HL-60 (cell line): ENCODE results near the gene CPTP.

Experiments used
- DNase-seq, 2 experiments: peaks; one replicate each; pipeline ENCODE4 v3.0.0-alpha.2; 2010 to 2020; ENCODE audit warnings: low read depth in 1 of 2, low spot score in 1 of 2
- H3K27ac ChIP-seq: fragments of 250-450 bp; sonication (Bioruptor Pico); replicated peaks from 2 replicates; pipeline ENCODE4 v1.5.1; 2020; ENCODE audit warnings: mild to moderate bottlenecking, moderate library complexity
- H3K27me3 ChIP-seq: fragments of 250-450 bp; sonication (Bioruptor Pico); 2 replicates; pipeline ENCODE4 v1.5.1; 2021; ENCODE audit warnings: mild to moderate bottlenecking, moderate library complexity; ENCODE audit not compliant: insufficient read depth, poor library complexity, severe bottlenecking
- H3K4me3 ChIP-seq: replicated peaks from 2 replicates; pipeline ENCODE4 v1.5.1; 2011; ENCODE audit warnings: mild to moderate bottlenecking, control low read depth, low read length; ENCODE audit not compliant: insufficient read depth
- GABPA ChIP-seq: IDR thresholded peaks from 2 replicates; pipeline ENCODE4 v1.6.1; 2012; ENCODE audit warnings: low read depth
- POLR2AphosphoS5 ChIP-seq: IDR thresholded peaks from 2 replicates; pipeline ENCODE4 v1.6.1; 2012; ENCODE audit warnings: low read depth
- SPI1 ChIP-seq: IDR thresholded peaks from 2 replicates; pipeline ENCODE4 v1.6.1; 2012; ENCODE audit warnings: low read depth, mild to moderate bottlenecking, borderline replicate concordance
- TF ChIP-seq, protein P1 (sequence below): IDR thresholded peaks from 2 replicates; pipeline ENCODE4 v1.6.1; 2012; ENCODE audit warnings: low read depth; ENCODE audit not compliant: insufficient replicate concordance
- TF ChIP-seq, protein P2 (sequence below): IDR thresholded peaks from one replicate; pipeline ENCODE4 v1.5.1; 2011; ENCODE audit warnings: low read length, control low read depth, inconsistent platforms; ENCODE audit not compliant: insufficient read depth

Gene CPTP

DNA sequence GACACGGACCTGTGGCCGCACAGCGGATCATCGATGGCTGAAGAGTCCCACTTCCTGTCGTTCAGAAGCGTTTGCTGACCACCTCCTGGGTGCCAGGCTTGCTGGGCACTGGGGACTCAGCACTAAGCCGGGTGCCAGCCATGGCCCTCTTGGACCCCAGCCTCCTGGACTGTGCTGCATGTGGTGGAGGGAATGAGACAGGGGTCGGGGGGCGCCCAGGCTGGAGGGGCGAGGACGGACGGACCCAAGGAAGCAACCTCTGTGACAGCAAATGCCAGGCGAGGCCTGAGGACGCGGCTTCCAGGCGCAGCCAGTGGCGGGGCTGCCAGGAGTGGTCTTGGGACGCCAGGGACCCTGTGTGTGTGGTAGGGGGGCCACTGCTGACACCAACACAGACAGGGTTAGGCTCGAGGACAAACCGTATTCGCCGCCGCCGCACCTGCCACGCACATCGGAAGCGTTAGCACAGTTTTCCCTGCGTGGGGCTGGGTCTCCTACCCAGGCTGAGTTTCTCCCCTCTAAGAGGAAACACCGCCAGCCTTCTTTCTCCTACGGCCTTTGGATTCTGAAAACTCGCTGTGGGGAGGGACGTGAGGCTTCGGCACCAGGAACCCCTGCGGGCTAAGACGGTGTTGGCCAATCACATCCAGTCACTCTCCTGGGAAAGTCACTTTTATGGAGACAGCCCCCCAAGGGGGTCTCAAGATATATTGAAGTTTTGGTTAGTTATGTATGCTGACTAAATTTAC lies 36.8 kb downstream of the CPTP start:
- no peak for DNase-seq
- Histone ChIP-seq H3K27me3 (peaks cover 19% of the 10 kb centered on the region), H3K4me3 (no peak overlapping the region), H3K27ac (no peak overlapping the region)
- no peak for TF ChIP-seq SPI1
- TF ChIP-seq GABPA, result no peak
- TF ChIP-seq, protein P1, sequence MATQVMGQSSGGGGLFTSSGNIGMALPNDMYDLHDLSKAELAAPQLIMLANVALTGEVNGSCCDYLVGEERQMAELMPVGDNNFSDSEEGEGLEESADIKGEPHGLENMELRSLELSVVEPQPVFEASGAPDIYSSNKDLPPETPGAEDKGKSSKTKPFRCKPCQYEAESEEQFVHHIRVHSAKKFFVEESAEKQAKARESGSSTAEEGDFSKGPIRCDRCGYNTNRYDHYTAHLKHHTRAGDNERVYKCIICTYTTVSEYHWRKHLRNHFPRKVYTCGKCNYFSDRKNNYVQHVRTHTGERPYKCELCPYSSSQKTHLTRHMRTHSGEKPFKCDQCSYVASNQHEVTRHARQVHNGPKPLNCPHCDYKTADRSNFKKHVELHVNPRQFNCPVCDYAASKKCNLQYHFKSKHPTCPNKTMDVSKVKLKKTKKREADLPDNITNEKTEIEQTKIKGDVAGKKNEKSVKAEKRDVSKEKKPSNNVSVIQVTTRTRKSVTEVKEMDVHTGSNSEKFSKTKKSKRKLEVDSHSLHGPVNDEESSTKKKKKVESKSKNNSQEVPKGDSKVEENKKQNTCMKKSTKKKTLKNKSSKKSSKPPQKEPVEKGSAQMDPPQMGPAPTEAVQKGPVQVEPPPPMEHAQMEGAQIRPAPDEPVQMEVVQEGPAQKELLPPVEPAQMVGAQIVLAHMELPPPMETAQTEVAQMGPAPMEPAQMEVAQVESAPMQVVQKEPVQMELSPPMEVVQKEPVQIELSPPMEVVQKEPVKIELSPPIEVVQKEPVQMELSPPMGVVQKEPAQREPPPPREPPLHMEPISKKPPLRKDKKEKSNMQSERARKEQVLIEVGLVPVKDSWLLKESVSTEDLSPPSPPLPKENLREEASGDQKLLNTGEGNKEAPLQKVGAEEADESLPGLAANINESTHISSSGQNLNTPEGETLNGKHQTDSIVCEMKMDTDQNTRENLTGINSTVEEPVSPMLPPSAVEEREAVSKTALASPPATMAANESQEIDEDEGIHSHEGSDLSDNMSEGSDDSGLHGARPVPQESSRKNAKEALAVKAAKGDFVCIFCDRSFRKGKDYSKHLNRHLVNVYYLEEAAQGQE, result no peak
- TF ChIP-seq POLR2AphosphoS5, result no peak
- TF ChIP-seq, protein P2, sequence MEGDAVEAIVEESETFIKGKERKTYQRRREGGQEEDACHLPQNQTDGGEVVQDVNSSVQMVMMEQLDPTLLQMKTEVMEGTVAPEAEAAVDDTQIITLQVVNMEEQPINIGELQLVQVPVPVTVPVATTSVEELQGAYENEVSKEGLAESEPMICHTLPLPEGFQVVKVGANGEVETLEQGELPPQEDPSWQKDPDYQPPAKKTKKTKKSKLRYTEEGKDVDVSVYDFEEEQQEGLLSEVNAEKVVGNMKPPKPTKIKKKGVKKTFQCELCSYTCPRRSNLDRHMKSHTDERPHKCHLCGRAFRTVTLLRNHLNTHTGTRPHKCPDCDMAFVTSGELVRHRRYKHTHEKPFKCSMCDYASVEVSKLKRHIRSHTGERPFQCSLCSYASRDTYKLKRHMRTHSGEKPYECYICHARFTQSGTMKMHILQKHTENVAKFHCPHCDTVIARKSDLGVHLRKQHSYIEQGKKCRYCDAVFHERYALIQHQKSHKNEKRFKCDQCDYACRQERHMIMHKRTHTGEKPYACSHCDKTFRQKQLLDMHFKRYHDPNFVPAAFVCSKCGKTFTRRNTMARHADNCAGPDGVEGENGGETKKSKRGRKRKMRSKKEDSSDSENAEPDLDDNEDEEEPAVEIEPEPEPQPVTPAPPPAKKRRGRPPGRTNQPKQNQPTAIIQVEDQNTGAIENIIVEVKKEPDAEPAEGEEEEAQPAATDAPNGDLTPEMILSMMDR, result no peak

DNA sequence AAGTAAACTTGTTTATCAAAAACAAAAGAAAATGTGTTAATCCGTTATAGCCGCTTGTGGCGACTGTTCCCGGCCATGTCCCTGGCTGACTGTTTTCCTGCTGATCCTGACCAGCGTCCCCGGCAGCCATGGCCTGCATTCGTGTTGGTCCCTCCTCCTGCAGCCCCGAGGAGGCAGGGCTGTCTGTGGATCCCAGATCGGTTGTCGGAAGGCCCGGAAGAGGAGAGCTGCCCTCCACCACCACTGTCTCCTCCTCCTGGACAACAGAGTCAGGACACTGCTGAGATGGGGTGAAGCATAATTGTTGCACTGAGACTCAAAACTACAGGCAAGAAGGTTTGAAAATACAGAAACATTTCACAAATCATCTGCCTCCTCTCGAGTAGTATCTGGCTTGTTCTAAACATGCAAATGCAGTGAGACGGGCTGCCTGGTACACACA lies 37.4 kb downstream of the CPTP start:
- no peak for DNase-seq

DNA sequence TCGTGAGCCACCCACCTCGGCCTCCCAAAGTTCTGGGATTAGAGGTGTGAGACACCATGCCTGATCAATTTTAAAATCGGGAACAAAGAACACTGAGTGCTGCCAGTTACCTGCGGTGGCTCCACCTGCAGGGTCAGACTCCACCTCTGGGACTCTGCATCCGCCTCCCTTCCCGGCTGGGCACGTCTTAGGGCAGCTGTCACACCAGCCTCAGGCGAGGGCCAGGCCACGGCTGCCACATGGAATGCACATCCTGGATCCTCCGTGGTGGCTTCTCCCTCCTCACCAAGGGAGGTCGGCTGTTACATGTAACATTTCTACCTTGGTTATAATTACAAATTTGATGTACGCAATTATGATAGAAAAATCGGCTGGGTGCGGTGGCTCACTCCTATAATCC lies 39.7 kb downstream of the CPTP start:
- TF ChIP-seq, protein P1, result no peak
- no peak for TF ChIP-seq POLR2AphosphoS5
- TF ChIP-seq, protein P2, result no peak
- TF ChIP-seq GABPA, result no peak
- no peak for TF ChIP-seq SPI1
- no peak for DNase-seq
- no peak overlapping the region for H3K27ac ChIP-seq
- H3K27me3 ChIP-seq, result no peaks in the 10 kb centered on the region
- no peak overlapping the region for H3K4me3 ChIP-seq

More for the DNA sequence above, 37.4 kb downstream of the CPTP start:
- no peak overlapping the region for H3K27ac ChIP-seq
- TF ChIP-seq, protein P2, result no peak
- TF ChIP-seq SPI1, result no peak
- TF ChIP-seq, protein P1, result no peak
- TF ChIP-seq GABPA, result no peak
- TF ChIP-seq POLR2AphosphoS5, result no peak
- no peak overlapping the region for H3K4me3 ChIP-seq
- H3K27me3 ChIP-seq, result peaks cover 16% of the 10 kb centered on the region
